ENCODE data around the gene MAGI3. TPM values are rescaled to one million over a fixed set of nuclear protein-coding genes. Genes with fewer than 3 reads are reported as not detected.

MAGI3 gene
- total and polyA plus RNA-seq, 7 donors = 0.76 to 7.1 (median 2.9) TPM

GRCh38 chr1:113429461-113430153 is 39.3 kb downstream of the MAGI3 start:
- Histone ChIP-seq H3K4me1 (no peaks in the 10 kb centered on the region), H3K27me3 (ENCODE audit: insufficient read depth in 3 of 3, low read length in 2 of 3) (no peaks in the 10 kb centered on the region), H3K9me3 (no peaks in the 10 kb centered on the region), H3K36me3 (ENCODE audit: insufficient read depth in 1 of 2, low read depth in 1 of 2) (no peaks in the 10 kb centered on the region), H3K4me3 (no peak overlapping the region), H3K27ac (no peak overlapping the region)
- intact Hi-C loops (cut with DNase I) = no loop called here
- 86 to 92% (median 89%) methylated on average over 3 of the region's 3 CpGs for WGBS, 3 donors
- ATAC-seq = no peak
- no peak for DNase-seq
- no peak for TF ChIP-seq CTCF (IDR thresholded peaks at IDR 0.05)

GRCh38 chr1:113433184-113433583 is 42.9 kb downstream of the MAGI3 start:
- intact Hi-C loops (cut with DNase I) = no loop called here
- ATAC-seq = no peak
- Histone ChIP-seq H3K36me3 (ENCODE audit: insufficient read depth in 1 of 2, low read depth in 1 of 2) (no peaks in the 10 kb centered on the region), H3K27me3 (ENCODE audit: insufficient read depth in 3 of 3, low read length in 2 of 3) (no peaks in the 10 kb centered on the region), H3K27ac (no peak overlapping the region), H3K9me3 (no peaks in the 10 kb centered on the region), H3K4me1 (no peaks in the 10 kb centered on the region), H3K4me3 (no peak overlapping the region)
- no peak for TF ChIP-seq CTCF (IDR thresholded peaks at IDR 0.05)
- DNase-seq = no peak

GRCh38 chr1:113434081-113434873 is 44.0 kb downstream of the MAGI3 start:
- TF ChIP-seq CTCF (IDR thresholded peaks at IDR 0.05) = no peak

GRCh38 chr1:113434874-113435175 is 44.5 kb downstream of the MAGI3 start:
- no peaks in the 10 kb centered on the region for H3K27me3 ChIP-seq (ENCODE audit: insufficient read depth in 3 of 3, low read length in 2 of 3)
- ATAC-seq (no peak), DNase-seq (no peak)
- intact Hi-C loops (cut with DNase I) = no loop called here
- no peaks in the 10 kb centered on the region for H3K9me3 ChIP-seq
- no peaks in the 10 kb centered on the region for H3K36me3 ChIP-seq (ENCODE audit: insufficient read depth in 1 of 2, low read depth in 1 of 2)
- no peak for TF ChIP-seq CTCF (IDR thresholded peaks at IDR 0.05)
- no peaks in the 10 kb centered on the region for H3K4me1 ChIP-seq
- H3K27ac ChIP-seq = no peak overlapping the region
- WGBS, 3 donors = 90 to 95% (median 93%) methylated on average over 2 of the region's 2 CpGs
- no peak overlapping the region for H3K4me3 ChIP-seq

More at GRCh38 chr1:113434081-113434873, 44.0 kb downstream of the MAGI3 start:
- WGBS, 3 donors = 98 to 100% (median 100%) methylated on average over 2 of the region's 2 CpGs
- Histone ChIP-seq H3K27me3 (ENCODE audit: insufficient read depth in 3 of 3, low read length in 2 of 3) (no peaks in the 10 kb centered on the region), H3K4me3 (no peak overlapping the region), H3K27ac (no peak overlapping the region), H3K36me3 (ENCODE audit: insufficient read depth in 1 of 2, low read depth in 1 of 2) (no peaks in the 10 kb centered on the region), H3K9me3 (no peaks in the 10 kb centered on the region), H3K4me1 (no peaks in the 10 kb centered on the region)
- DNase-seq = no peak
- intact Hi-C loops (cut with DNase I) = no loop called here
- ATAC-seq = no peak
